GDM1 (cell line): ENCODE data around the gene PSMB7.

ENCODE experiments used
- DNase-seq: peaks from one replicate; lab custom pipeline; 2025; lab: John Stamatoyannopoulos, UW

The PSMB7 gene

GRCh38 chr9:124384210-124384609 is 31.0 kb downstream of the PSMB7 start:
- DNase-seq = no peak

- DNase-seq = no peak
Measured at GRCh38 chr9:124381170-124381945, 33.9 kb downstream of the PSMB7 start.

- no peak for DNase-seq
Measured at GRCh38 chr9:124377551-124378406, 37.5 kb downstream of the PSMB7 start.

DNA sequence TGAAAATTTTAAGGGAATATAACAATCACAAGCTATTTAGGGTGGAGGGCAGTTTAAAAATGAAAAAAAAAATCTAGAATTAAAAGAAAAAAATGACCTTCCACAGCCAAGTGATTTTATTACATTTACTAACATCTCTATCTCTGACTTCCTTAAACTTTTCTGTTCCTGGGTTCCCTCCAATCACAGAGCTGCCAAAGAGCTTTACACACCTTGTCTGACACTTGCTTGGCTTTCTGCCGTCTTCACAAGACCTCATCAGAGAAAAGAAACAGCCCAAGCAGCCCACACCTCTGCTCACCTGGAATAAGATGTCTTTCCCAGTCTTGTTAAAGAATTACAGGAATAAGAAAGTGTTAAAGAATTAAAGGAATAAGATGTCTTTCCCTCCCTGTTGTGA is 38.9 kb downstream of the PSMB7 start:
- no peak for DNase-seq

GRCh38 chr9:124375726-124376125 is 39.5 kb downstream of the PSMB7 start:
- DNase-seq = no peak

DNA sequence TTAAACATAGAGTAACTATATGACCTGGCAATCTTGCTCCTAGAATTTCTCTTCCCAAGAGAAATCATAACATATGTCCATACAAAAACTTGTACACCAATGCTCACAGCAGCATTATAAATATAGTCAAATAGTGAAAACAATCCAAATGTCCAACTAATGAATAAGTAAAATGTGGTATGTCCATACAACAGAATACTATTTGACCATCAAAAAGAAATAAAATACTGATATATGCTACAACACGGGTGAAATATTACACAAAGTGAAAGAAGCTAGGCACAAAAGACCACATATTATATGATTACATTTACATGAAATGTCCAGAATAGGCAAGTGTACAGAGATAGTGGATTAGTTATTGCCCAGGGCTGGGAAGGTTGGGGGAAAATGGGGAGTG is 41.4 kb downstream of the PSMB7 start:
- DNase-seq = no peak

DNA sequence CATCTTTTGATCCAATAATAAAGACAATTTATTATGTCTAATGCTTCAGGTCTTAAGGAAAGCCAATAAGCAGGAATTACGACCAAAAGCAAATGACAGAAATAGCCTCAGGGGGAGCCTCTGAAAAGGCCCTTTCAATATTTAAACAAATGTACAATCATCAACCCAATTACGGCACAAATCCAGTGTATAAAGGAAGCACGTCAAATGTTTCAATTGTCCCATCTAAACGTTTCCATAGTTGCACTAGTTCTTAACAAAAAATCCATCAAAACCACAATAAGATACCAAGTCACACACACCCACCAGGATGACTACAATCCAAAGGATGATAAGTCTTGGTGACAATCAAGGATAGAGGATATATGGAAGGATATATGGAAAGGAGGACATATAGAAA is 41.9 kb downstream of the PSMB7 start:
- no peak for DNase-seq

DNA sequence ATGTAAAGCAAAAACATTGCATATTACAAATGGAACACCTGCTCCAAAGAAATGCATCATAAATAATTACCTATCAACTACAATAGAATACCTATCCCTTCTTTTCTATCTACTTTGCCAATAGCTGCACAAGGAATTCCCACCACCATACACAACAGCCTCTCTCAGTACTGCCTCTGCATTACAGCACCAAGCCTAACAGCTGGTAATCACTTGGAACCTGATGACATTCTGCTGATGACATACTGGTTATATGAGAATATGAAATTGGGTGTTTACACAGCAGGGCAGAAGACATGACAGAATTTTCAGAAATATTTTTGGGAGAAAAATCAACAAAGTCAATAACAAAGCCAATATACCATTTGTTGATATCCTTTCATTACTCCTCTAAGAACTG is 43.2 kb downstream of the PSMB7 start:
- DNase-seq = no peak

GRCh38 chr9:124370896-124371582 is 44.2 kb downstream of the PSMB7 start:
- DNase-seq = no peak

- DNase-seq = no peak
Measured at GRCh38 chr9:124369231-124369797, 45.9 kb downstream of the PSMB7 start.

DNA sequence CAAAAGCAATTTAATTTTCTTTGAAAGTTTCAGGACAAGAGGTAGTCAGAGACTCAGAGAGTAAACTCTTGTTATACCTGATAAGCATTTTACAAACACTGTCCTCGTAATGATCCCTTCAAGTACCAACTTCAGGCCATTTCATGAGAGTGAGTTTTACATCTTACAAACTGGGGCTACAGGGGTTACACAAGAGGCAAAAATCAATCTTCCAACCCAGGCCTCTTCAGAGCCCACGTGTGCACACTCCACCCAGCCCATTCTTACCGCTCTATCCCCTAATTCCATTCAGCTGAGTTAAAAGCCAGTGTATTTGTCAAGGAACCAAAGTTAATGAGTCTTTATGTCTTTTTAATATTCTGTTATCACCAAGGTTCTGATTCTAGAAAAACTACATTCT is 46.5 kb downstream of the PSMB7 start:
- DNase-seq = no peak

GRCh38 chr9:124366476-124367220 is 48.6 kb downstream of the PSMB7 start:
- no peak for DNase-seq

GRCh38 chr9:124365036-124365435 is 50.2 kb downstream of the PSMB7 start:
- no peak for DNase-seq

DNA sequence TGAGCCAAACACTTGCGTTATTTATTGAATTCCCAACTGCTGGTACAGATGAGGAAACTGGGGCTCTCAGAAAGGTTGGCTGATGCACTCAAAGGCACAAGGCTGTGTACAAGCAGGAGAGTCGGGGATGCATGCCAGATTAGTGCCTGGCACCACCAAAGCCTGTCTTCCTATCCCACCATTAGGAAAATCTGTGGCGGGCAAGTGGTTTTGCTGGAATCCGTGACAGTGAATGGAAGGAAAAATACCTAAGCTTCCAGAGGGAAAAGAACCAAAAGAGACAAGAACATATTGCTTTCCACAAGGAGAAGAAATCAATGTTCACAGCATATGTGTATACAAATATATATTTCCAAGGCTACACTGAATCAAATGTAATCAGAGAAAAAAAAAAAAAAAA is 51.1 kb downstream of the PSMB7 start:
- no peak for DNase-seq

GRCh38 chr9:124363326-124364096 is 51.7 kb downstream of the PSMB7 start:
- no peak for DNase-seq

- no peak for DNase-seq
Measured at GRCh38 chr9:124361128-124361527, 54.1 kb downstream of the PSMB7 start.

DNA sequence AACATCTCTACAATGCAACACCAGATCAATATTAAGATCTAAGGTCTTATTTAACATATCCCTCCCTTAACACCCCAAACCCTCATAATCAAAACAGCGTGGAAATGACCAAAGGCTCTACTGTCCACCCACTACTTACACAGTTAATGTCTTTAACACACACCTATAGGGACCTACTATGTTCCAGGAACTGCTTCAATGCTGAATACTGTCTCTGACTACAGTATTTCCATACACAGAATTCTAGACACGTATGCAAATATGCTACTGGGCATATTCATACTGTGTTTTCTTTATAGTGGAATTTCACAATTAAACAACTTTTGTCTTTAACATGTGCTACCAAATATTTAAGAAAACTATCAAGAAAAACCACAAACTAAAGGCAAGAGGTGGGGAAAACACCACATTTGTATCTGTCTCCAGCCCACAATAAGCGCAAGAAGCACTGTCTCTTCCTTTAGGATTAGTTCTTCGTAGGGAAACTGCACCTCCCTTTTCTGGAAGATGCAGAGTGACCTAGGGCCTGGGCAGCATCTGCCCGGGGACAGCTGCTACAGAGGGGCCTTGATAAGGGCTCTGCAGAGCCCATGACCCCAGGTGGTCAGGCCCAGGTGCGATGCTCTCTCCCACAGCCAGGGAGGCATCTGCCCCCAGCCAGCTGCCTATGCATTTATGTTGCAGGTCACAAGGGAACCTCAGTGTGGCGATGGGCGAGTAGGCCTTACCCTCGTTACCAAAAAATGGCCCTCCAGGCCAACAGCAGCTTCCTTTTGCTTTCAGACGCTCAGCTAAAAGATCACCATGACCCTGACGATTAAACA is 55.2 kb downstream of the PSMB7 start:
- DNase-seq = no peak

DNA sequence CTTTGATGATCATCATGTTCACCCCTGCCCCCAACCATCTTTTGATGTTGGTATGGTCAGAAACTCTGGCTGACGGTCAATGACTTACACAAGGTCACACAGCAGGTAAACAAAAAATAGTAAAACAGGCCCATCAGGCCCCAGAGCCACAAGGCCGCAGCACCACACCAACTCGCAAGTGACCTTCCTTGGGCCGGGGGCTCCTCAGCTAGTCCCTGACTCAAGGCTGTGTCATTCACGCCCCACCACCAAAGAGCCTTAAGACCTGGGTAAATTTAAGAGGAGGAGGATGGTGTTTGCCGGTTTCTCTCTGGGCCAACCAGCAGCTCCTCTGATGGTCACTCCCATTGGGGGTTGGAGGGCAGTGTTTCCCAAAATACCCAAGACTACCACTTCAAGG is 55.8 kb downstream of the PSMB7 start:
- no peak for DNase-seq

GRCh38 chr9:124358631-124359030 is 56.6 kb downstream of the PSMB7 start:
- no peak for DNase-seq
